ENCODE data around the gene DEDD2.
A peak's percentile ranks its signal among the peaks of the same experiment; 100 is the strongest.

The DEDD2 gene

GRCh38 chr19:42219812-42220750 is 2.6 kb upstream of the DEDD2 start, which contains the start of gene ZNF526:
Gene ZNF526, plus strand, starts transcription at chr19:42220312. Its CDS starts 4,092 bp downstream, at chr19:42224404.
- no peaks in the 10 kb centered on the region for H3K27me3 Mint-ChIP-seq
- H3K4me1 Mint-ChIP-seq (ENCODE audit: low read depth): peaks cover 59% of the 10 kb centered on the region
- peak within 1 kb of the TSS; percentile 100 for H3K4me3 Mint-ChIP-seq
- peaks cover 5% of the 10 kb centered on the region for H3K36me3 Mint-ChIP-seq
- H3K27ac Mint-ChIP-seq: peak within 1 kb of the TSS; percentile 99
- no peaks in the 10 kb centered on the region for H3K9me3 Mint-ChIP-seq (ENCODE audit: low read depth)

DNA sequence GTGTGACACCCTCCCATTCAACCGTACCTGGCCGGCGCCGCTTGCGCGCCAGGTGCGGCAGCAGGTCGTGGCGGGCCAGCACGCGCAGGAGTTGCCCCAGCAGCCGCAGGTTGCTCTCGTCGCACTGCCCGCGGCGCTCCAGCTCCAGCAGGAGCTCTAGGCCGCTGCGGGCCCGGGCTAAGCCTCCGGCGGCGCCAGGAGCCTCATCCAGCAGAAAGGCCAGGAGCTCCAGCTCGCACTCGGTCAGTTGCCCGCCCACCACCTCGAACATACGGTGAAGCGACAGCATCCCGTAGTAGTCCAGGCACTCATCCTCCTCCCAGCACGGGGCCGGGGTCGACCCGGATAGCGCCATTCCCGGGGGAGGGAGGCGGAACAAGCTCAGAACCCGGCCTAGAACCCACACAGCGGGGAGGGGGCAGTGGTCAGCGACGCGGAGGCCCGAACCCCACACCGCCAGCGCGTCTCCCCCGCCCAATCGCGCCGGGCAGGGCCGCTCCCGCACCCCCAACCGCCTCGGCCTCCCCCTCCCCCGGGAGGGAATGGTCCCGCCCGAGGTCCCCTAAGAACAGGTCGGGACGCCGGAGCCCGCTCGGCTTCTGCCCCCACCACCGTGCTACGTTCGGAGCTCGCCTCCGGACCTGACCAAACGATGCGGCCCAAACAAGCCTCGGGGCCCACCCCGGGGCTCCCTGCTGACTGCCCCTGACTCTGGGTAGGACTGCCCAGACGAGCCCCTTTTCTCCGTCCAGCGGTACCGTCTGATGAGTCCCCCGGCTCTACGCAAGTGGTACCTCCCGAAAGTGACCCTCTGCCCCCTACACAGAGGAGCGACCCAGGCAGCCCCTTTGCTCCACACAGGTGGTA is 591 bp downstream of the DEDD2 start:
- Mint-ChIP-seq H3K9me3 (ENCODE audit: low read depth) (no peaks in the 10 kb centered on the region), H3K27me3 (no peaks in the 10 kb centered on the region), H3K36me3 (peaks cover 7% of the 10 kb centered on the region), H3K4me3 (peak overlapping the region; percentile 90), H3K4me1 (ENCODE audit: low read depth) (peaks cover 78% of the 10 kb centered on the region), H3K27ac (peak overlapping the region; percentile 99)

- Mint-ChIP-seq H3K9me3 (ENCODE audit: low read depth) (no peaks in the 10 kb centered on the region), H3K27me3 (no peaks in the 10 kb centered on the region), H3K4me1 (ENCODE audit: low read depth) (peaks cover 69% of the 10 kb centered on the region)
Observed at GRCh38 chr19:42214810-42215485, 2.5 kb downstream of the DEDD2 start.

GRCh38 chr19:42212886-42213285 is 4.6 kb downstream of the DEDD2 start:
- H3K9me3 Mint-ChIP-seq (ENCODE audit: low read depth): no peaks in the 10 kb centered on the region
- peak overlapping the region; percentile 82 for H3K27ac Mint-ChIP-seq
- peaks cover 11% of the 10 kb centered on the region for H3K36me3 Mint-ChIP-seq
- H3K4me3 Mint-ChIP-seq: peak overlapping the region; percentile 70
- H3K27me3 Mint-ChIP-seq: no peaks in the 10 kb centered on the region
- peaks cover 62% of the 10 kb centered on the region for H3K4me1 Mint-ChIP-seq (ENCODE audit: low read depth)

More at GRCh38 chr19:42214810-42215485, 2.5 kb downstream of the DEDD2 start:
- peaks cover 7% of the 10 kb centered on the region for H3K36me3 Mint-ChIP-seq
- H3K4me3 Mint-ChIP-seq: peak overlapping the region; percentile 90
- peak overlapping the region; percentile 70 for H3K27ac Mint-ChIP-seq

DNA sequence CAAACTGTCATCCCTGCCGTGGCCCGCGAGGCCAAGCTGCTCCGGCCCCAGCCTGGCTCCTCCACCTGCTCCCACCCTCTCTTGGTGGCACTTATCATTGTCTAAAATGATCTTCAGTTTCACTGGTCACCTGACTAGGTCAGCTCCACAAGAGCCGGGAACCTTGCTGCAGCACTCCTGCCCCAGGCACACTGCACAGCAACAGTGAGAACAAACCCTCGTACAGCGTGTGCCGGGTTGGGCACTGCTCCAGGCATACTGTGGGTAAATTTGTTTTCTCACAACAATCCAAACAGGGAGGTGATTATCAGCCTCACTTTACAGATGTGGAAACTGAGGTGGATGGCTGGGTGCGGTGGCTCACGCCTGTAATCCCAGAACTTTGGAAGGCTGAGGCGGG is 8.9 kb downstream of the DEDD2 start:
- H3K9me3 Mint-ChIP-seq (ENCODE audit: low read depth): no peaks in the 10 kb centered on the region
- H3K27ac Mint-ChIP-seq: no peak overlapping the region
- no peak overlapping the region for H3K4me3 Mint-ChIP-seq
- H3K27me3 Mint-ChIP-seq: no peaks in the 10 kb centered on the region
- peaks cover 56% of the 10 kb centered on the region for H3K4me1 Mint-ChIP-seq (ENCODE audit: low read depth)
- H3K36me3 Mint-ChIP-seq: peaks cover 10% of the 10 kb centered on the region

DNA sequence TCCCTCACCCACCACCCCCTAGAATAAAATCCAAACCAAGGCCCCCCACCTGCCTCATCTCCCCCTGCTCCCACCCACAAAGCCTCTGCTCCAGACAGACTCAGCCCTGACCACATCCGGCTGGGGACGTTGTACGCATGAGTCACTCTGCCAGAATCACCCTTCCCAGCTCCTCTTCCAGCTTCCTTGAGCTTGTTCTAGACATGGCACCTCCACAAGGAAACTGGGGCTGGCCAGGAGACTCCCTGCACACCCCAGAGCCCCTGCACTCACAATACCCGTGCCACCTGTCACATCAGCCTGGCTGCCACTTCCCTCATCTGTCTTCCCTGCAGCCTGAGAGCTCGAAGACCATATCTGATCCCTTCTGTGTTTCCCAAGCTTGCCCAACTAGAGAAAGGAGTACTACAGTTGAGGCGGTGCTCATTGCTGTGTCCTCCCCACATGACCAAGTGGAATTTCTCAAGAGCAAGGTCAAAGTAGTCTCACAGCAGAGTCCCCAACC is 9.7 kb downstream of the DEDD2 start:
- Mint-ChIP-seq H3K27ac (peak overlapping the region; percentile 56), H3K27me3 (no peaks in the 10 kb centered on the region), H3K4me3 (peak overlapping the region; percentile 33), H3K36me3 (peaks cover 8% of the 10 kb centered on the region), H3K9me3 (ENCODE audit: low read depth) (no peaks in the 10 kb centered on the region), H3K4me1 (ENCODE audit: low read depth) (peaks cover 56% of the 10 kb centered on the region)

DNA sequence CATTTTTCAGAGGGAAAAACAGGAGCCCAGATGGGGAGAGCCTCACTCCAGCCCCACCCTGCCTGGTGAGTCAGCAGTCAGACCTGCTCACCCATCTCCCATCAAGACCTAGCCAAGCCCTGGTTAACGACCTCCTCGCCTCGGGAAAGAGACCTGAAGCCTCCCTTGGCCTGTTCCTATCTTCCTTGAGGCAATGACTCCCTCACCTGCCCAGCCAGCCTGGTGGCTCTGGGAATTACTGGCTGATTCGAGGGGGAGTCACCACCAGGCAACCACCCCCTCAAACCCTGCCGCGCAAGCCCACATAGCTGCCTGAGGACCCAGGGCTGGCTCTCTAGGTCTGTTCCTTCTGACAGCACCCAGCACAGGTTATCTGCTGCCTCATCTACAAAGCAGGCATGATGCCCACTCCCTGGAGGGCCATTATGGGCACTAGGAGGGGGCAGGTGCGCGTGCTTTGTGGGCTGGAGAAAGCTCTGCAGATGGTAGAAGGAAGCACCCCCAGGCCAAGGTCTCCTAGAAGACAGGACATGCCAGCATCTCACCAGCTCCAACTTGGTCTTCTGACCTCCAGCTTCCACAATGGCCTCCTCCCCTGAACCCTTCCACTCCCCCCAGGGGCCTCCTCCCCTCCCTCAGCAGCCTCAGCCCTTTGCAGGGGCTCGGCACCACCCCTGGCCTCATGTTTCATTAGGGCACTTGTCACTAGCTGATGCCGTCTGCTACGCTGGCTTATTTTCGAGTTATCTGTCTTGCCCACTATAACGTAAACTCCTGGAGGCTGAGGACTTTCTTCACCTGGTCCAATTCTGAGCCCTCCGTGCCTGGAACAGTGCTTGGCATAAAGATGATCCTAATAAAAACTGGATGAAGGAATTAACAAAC is 10.4 kb downstream of the DEDD2 start:
- peaks cover 57% of the 10 kb centered on the region for H3K4me1 Mint-ChIP-seq (ENCODE audit: low read depth)
- peaks cover 11% of the 10 kb centered on the region for H3K36me3 Mint-ChIP-seq
- H3K27me3 Mint-ChIP-seq: no peaks in the 10 kb centered on the region
- no peak overlapping the region for H3K4me3 Mint-ChIP-seq
- H3K27ac Mint-ChIP-seq: peak overlapping the region; percentile 56
- no peaks in the 10 kb centered on the region for H3K9me3 Mint-ChIP-seq (ENCODE audit: low read depth)

GRCh38 chr19:42204664-42205063 is 12.8 kb downstream of the DEDD2 start:
- H3K4me3 Mint-ChIP-seq: no peak overlapping the region
- H3K27me3 Mint-ChIP-seq: no peaks in the 10 kb centered on the region
- peaks cover 76% of the 10 kb centered on the region for H3K4me1 Mint-ChIP-seq (ENCODE audit: low read depth)
- H3K9me3 Mint-ChIP-seq (ENCODE audit: low read depth): no peaks in the 10 kb centered on the region
- H3K27ac Mint-ChIP-seq: peak overlapping the region; percentile 70
- peaks cover 10% of the 10 kb centered on the region for H3K36me3 Mint-ChIP-seq

- no peak overlapping the region for H3K4me3 Mint-ChIP-seq
- H3K9me3 Mint-ChIP-seq (ENCODE audit: low read depth): no peaks in the 10 kb centered on the region
- no peaks in the 10 kb centered on the region for H3K27me3 Mint-ChIP-seq
- peaks cover 11% of the 10 kb centered on the region for H3K36me3 Mint-ChIP-seq
- H3K27ac Mint-ChIP-seq: peak overlapping the region; percentile 54
- peaks cover 83% of the 10 kb centered on the region for H3K4me1 Mint-ChIP-seq (ENCODE audit: low read depth)
Observed at GRCh38 chr19:42203700-42204099, 13.8 kb downstream of the DEDD2 start.

GRCh38 chr19:42202290-42202880 is 15.1 kb downstream of the DEDD2 start:
- Mint-ChIP-seq H3K36me3 (peaks cover 13% of the 10 kb centered on the region), H3K27me3 (no peaks in the 10 kb centered on the region), H3K4me1 (ENCODE audit: low read depth) (peaks cover 78% of the 10 kb centered on the region), H3K4me3 (peak overlapping the region; percentile 73), H3K27ac (peak overlapping the region; percentile 93), H3K9me3 (ENCODE audit: low read depth) (no peaks in the 10 kb centered on the region)

GRCh38 chr19:42201489-42202289 is 15.8 kb downstream of the DEDD2 start:
- H3K4me3 Mint-ChIP-seq: peak overlapping the region; percentile 73
- peaks cover 13% of the 10 kb centered on the region for H3K36me3 Mint-ChIP-seq
- H3K4me1 Mint-ChIP-seq (ENCODE audit: low read depth): peaks cover 82% of the 10 kb centered on the region
- peak overlapping the region; percentile 93 for H3K27ac Mint-ChIP-seq
- no peaks in the 10 kb centered on the region for H3K27me3 Mint-ChIP-seq
- H3K9me3 Mint-ChIP-seq (ENCODE audit: low read depth): no peaks in the 10 kb centered on the region

DNA sequence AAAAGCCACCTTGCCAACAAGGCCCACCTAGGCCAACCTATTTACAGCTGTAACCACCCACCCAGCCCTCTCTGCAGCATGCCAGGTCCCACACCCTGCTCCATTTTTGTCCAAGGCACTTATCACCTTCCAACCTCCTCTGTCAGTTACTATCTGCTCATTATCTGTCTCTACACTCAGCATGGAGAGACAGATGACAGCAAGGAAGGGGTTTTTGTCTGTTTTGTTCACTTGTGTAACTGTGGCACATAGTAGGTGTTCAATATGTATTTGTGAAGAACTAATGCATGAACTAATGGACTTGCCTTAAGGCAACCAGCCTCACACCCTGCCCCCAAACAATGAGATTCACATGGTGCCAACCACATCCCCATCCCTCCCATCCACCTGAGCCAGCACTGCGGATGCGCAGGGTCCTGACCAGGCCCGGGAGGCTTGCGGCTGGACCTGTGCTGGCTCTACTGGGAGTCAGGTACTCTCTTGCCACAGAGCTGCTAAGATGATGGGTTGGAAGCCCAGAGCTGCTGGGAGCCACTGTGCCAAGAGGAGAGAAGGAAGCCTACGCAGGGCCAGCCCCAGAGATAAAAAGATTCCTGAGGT is 17.3 kb downstream of the DEDD2 start:
- Mint-ChIP-seq H3K27me3 (no peaks in the 10 kb centered on the region), H3K4me1 (ENCODE audit: low read depth) (peaks cover 85% of the 10 kb centered on the region), H3K27ac (peak overlapping the region; percentile 93), H3K36me3 (peaks cover 13% of the 10 kb centered on the region), H3K4me3 (peak overlapping the region; percentile 85), H3K9me3 (ENCODE audit: low read depth) (no peaks in the 10 kb centered on the region)

All from activated naive CD8-positive, alpha-beta T cell (primary cell).